SU-DHL-6 (cell line): ENCODE measurements around the gene MSX2.

Source experiments
- H2AFZ ChIP-seq: fragments of 200-600 bp; sonication (generic); 2 replicates; pipeline ENCODE4 v1.6.1; 2014; ENCODE audit warnings: low read depth, mild to moderate bottlenecking, moderate library complexity, mixed read lengths, antibody characterized with exemption, low read length; ENCODE audit not compliant: severe bottlenecking
- H3F3A ChIP-seq: fragments of 200-600 bp; shearing (Covaris generic); 2 replicates; pipeline ENCODE4 v1.6.0; 2016; ENCODE audit warnings: antibody characterized with exemption, mild to moderate bottlenecking; ENCODE audit not compliant: insufficient read depth
- H3K27ac ChIP-seq: fragments of 200-600 bp; sonication (generic); 2 replicates; pipeline ENCODE4 v1.5.1; 2016; ENCODE audit warnings: low read depth, mild to moderate bottlenecking, low read length, moderate library complexity, mixed read lengths
- H3K27me3 ChIP-seq: fragments of 200-600 bp; sonication (generic), shearing (Covaris generic); 2 replicates; pipeline ENCODE4 v1.6.0; 2014; ENCODE audit warnings: mild to moderate bottlenecking, low read length
- H3K36me3 ChIP-seq: fragments of 200-600 bp; sonication (generic); 2 replicates; pipeline ENCODE4 v1.6.1; 2014; ENCODE audit warnings: mild to moderate bottlenecking, low read length, mixed read lengths
- H3K4me2 ChIP-seq: fragments of 300-600, 200-600 bp; shearing (Covaris generic), sonication (generic); 2 replicates; pipeline ENCODE4 v1.6.0; 2014; ENCODE audit warnings: low read length, low read depth, mild to moderate bottlenecking; ENCODE audit not compliant: poor library complexity, severe bottlenecking
- H3K4me3 ChIP-seq: fragments of 200-600 bp; sonication (generic); 2 replicates; pipeline ENCODE4 v1.5.1; 2014; ENCODE audit warnings: antibody characterized with exemption, low read length, mild to moderate bottlenecking, mixed read lengths; ENCODE audit not compliant: insufficient read depth, poor library complexity, severe bottlenecking
- H3K79me2 ChIP-seq: fragments of 200-600 bp; sonication (generic); 2 replicates; pipeline ENCODE4 v1.6.1; 2014; ENCODE audit warnings: mild to moderate bottlenecking, low read length, moderate library complexity; ENCODE audit not compliant: insufficient read depth
- H3K9ac ChIP-seq: fragments of 200-600 bp; sonication (generic); 2 replicates; pipeline ENCODE4 v1.7.0; 2014; ENCODE audit warnings: mild to moderate bottlenecking, low read length
- H3K9me2 ChIP-seq: fragments of 200-600 bp; sonication (generic); replicated peaks from 2 replicates; pipeline ENCODE4 v1.6.1; 2014; ENCODE audit warnings: low read length; ENCODE audit not compliant: insufficient read depth
- H3K9me3 ChIP-seq: fragments of 200-600 bp; sonication (generic); 2 replicates; pipeline ENCODE4 v1.6.1; 2014; ENCODE audit warnings: low read length, mixed read lengths; ENCODE audit not compliant: insufficient read depth
- H4K20me1 ChIP-seq: fragments of 200-600 bp; sonication (generic); 2 replicates; pipeline ENCODE4 v1.6.1; 2014; ENCODE audit warnings: low read depth, mild to moderate bottlenecking, antibody characterized with exemption, low read length, moderate library complexity, mixed read lengths
- CTCF ChIP-seq: fragments of 200-600 bp; sonication (generic); IDR thresholded peaks from one replicate; pipeline ENCODE4 v1.5.1; 2017; ENCODE audit warnings: antibody characterized with exemption, mild to moderate bottlenecking, low read length, moderate library complexity; ENCODE audit not compliant: insufficient read depth, poor library complexity, severe bottlenecking
- EZH2phosphoT487 ChIP-seq: fragments of 200-600 bp; sonication (generic), shearing (Covaris generic); conservative IDR thresholded peaks from 2 replicates; pipeline ENCODE4 v1.6.1; 2018; ENCODE audit warnings: mild to moderate bottlenecking, antibody characterized with exemption, low read length, moderate library complexity, mixed read lengths

Gene MSX2

DNA sequence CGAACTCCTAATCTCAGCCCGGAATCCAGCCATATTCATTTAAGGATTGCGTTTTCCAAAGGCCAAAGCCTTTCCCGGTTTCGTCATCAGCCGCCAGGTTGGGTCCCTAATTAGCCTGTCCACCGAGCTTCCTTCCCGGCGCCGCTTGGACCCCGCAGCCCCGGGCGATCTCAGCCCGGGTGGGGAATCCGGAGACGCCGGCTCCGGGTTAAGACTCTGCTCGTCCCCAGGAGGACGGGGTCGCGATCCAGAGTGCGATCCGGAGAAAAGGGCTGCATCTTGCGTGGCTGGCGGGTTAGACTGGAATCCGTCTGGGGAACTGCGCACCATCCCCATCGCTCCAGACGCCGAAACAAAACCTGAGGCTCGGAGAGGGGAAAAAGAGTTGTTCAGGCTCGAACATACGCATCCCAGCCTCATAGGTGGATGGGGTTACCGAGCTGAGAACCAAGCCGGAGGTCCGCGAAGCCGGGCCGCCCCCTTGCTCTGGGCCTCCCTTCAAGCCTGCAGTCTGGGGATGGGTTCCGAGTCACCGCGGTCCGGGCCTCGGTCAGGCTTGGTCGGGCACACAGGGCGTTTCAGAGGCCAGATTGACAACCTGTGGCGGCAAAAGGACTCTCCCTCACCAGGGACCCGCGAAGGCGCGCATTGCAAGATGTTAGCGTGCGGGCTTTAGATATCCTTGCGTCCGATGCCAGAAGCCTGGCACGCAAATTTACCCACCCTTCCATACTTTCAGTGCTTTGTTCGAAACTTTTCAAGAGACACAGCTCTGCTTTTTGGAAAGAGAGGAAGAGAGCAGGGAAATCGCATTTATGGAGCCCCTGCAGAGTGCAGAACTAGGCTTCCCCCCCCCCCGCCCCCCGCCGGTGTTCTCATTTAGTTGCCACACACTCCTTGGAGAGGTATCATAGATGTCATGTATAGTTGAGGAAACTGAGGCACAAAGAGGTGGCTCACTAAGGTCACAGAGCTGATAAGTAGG, 7.9 kb downstream of the MSX2 start:
- Histone ChIP-seq H3K79me2 (no peaks in the 10 kb centered on the region), H3K27ac (no peak overlapping the region), H2AFZ (no peak overlapping the region), H3K4me2 (no peak overlapping the region), H3F3A (no peaks in the 10 kb centered on the region), H3K9me2 (no peaks in the 10 kb centered on the region), H3K36me3 (no peaks in the 10 kb centered on the region), H4K20me1 (no peaks in the 10 kb centered on the region), H3K27me3 (no peaks in the 10 kb centered on the region), H3K4me3 (no peak overlapping the region), H3K9me3 (no peaks in the 10 kb centered on the region), H3K9ac (no peak overlapping the region)
- TF ChIP-seq CTCF (no peak), EZH2phosphoT487 (no peak)

- Histone ChIP-seq H3K9me2 (no peaks in the 10 kb centered on the region), H3K27ac (no peak overlapping the region), H3K9ac (no peak overlapping the region), H3K4me3 (no peak overlapping the region), H2AFZ (no peak overlapping the region), H3F3A (no peaks in the 10 kb centered on the region), H3K9me3 (no peaks in the 10 kb centered on the region), H4K20me1 (no peaks in the 10 kb centered on the region), H3K4me2 (no peak overlapping the region), H3K36me3 (no peaks in the 10 kb centered on the region), H3K27me3 (no peaks in the 10 kb centered on the region), H3K79me2 (no peaks in the 10 kb centered on the region)
- TF ChIP-seq CTCF (no peak), EZH2phosphoT487 (no peak)
These were observed 8.8 kb downstream of the MSX2 start for GRCh38 chr5:174733091-174733690.

GRCh38 chr5:174733836-174734235, 9.5 kb downstream of the MSX2 start:
- Histone ChIP-seq H3K27me3 (no peaks in the 10 kb centered on the region), H3K79me2 (no peaks in the 10 kb centered on the region)

More at GRCh38 chr5:174733836-174734235, 9.5 kb downstream of the MSX2 start:
- no peaks in the 10 kb centered on the region for H3F3A ChIP-seq
- no peak overlapping the region for H2AFZ ChIP-seq
- H4K20me1 ChIP-seq = no peaks in the 10 kb centered on the region
- H3K9me3 ChIP-seq = no peaks in the 10 kb centered on the region
- H3K9ac ChIP-seq = no peak overlapping the region
- TF ChIP-seq EZH2phosphoT487 = no peak
- no peak for TF ChIP-seq CTCF
- no peak overlapping the region for H3K4me2 ChIP-seq
- no peak overlapping the region for H3K27ac ChIP-seq
- no peaks in the 10 kb centered on the region for H3K36me3 ChIP-seq
- H3K9me2 ChIP-seq = no peaks in the 10 kb centered on the region
- H3K4me3 ChIP-seq = no peak overlapping the region
